Measurements from ENCODE around the gene NOS1AP. TPM values are rescaled to one million over a fixed set of nuclear protein-coding genes. Genes with fewer than 3 reads are reported as not detected.

NOS1AP gene
- total RNA-seq, 1 experiment from 2014 or later: 9.9 TPM

DNA sequence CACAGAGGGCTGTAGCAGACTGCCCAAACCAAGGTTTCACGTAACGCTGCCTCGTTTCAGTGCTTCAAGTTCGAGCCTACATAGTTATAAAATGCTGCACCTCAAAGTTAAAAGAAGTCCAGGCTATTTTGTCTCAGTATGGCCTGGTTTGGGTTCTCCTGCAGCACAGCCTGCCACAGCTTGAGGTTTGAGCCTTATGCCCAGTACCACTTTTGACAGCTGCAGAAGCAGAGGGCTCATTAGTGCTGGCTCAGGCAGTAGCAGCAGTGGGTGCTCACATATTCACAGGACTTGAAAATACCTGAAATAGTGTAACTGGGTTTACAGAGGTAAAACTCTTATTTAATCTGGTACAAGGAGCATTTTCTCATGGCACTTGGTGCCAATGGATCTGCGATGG lies 291.9 kb downstream of the NOS1AP start:
- Mint-ChIP-seq H3K9me3 (ENCODE audit: low read depth, unreplicated experiment) (no peaks in the 10 kb centered on the region), H3K36me3 (ENCODE audit: insufficient read depth, unreplicated experiment) (no peaks in the 10 kb centered on the region), H3K4me3 (ENCODE audit: low read depth, unreplicated experiment) (no peak overlapping the region), H3K4me1 (ENCODE audit: low read depth, unreplicated experiment) (no peaks in the 10 kb centered on the region), H3K27me3 (ENCODE audit: unreplicated experiment) (no peaks in the 10 kb centered on the region), H3K27ac (ENCODE audit: unreplicated experiment) (no peak overlapping the region)
- TF ChIP-seq, protein P1, sequence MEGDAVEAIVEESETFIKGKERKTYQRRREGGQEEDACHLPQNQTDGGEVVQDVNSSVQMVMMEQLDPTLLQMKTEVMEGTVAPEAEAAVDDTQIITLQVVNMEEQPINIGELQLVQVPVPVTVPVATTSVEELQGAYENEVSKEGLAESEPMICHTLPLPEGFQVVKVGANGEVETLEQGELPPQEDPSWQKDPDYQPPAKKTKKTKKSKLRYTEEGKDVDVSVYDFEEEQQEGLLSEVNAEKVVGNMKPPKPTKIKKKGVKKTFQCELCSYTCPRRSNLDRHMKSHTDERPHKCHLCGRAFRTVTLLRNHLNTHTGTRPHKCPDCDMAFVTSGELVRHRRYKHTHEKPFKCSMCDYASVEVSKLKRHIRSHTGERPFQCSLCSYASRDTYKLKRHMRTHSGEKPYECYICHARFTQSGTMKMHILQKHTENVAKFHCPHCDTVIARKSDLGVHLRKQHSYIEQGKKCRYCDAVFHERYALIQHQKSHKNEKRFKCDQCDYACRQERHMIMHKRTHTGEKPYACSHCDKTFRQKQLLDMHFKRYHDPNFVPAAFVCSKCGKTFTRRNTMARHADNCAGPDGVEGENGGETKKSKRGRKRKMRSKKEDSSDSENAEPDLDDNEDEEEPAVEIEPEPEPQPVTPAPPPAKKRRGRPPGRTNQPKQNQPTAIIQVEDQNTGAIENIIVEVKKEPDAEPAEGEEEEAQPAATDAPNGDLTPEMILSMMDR (IDR thresholded peaks at IDR 0.05; ENCODE audit: unreplicated experiment): no peak
- CTCF ChIA-PET: no interaction called here
- DNase-seq: no peak
- intact Hi-C loops (cut with micrococcal nuclease; ENCODE audit: unreplicated experiment): no loop called here
- no TSS peak for BruUV-seq (replicated peaks)

DNA sequence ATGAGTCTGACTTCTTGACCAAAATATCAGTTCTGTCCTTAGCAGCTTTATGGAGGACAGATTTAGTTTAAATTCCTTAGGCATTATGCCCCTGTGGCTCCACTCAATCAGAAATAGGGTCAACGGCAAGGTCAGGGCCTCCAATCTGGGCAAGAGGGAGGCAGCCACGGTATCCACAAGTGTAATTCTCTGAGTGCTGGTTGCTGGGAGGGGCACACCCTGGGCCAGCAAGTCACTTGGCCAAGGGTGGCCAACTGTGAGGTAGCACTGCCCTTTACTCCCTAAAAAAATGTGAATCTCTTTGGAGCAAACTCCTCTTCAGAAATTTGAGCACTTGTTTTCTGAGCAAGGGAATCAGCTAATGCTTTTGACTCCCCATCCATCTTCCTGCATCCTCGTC lies 294.3 kb downstream of the NOS1AP start:
- Mint-ChIP-seq H3K9me3 (ENCODE audit: low read depth, unreplicated experiment) (no peaks in the 10 kb centered on the region), H3K36me3 (ENCODE audit: insufficient read depth, unreplicated experiment) (no peaks in the 10 kb centered on the region), H3K4me3 (ENCODE audit: low read depth, unreplicated experiment) (no peak overlapping the region), H3K27ac (ENCODE audit: unreplicated experiment) (no peak overlapping the region), H3K4me1 (ENCODE audit: low read depth, unreplicated experiment) (no peaks in the 10 kb centered on the region), H3K27me3 (ENCODE audit: unreplicated experiment) (no peaks in the 10 kb centered on the region)
- TF ChIP-seq, protein P1 (IDR thresholded peaks at IDR 0.05; ENCODE audit: unreplicated experiment): no peak
- no TSS peak for BruUV-seq (replicated peaks)
- no peak for DNase-seq
- CTCF ChIA-PET: no interaction called here
- intact Hi-C loops (cut with micrococcal nuclease; ENCODE audit: unreplicated experiment): no loop called here

DNA sequence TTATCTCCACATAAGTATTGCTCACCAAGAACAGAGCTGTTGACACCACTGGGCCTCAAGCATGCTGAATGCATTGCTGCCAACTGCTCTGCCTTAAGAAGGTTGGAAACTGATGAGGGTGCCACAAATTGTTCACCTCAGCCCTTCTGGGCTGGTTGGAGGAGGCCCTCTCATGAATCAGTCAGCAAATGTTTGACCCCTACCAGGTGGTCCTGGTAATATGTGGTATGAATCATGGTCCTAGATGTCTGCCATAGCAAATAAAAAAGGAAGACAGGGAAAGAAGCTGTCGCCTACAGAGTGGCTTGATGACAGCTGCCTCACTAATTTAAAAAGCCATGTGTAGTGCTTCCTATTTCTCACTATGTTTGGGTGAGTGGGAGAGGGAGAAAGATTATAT lies 295.0 kb downstream of the NOS1AP start:
- H3K27me3 Mint-ChIP-seq (ENCODE audit: unreplicated experiment): no peaks in the 10 kb centered on the region
- H3K27ac Mint-ChIP-seq (ENCODE audit: unreplicated experiment): no peak overlapping the region
- no peaks in the 10 kb centered on the region for H3K9me3 Mint-ChIP-seq (ENCODE audit: low read depth, unreplicated experiment)
- no peaks in the 10 kb centered on the region for H3K36me3 Mint-ChIP-seq (ENCODE audit: insufficient read depth, unreplicated experiment)
- no peaks in the 10 kb centered on the region for H3K4me1 Mint-ChIP-seq (ENCODE audit: low read depth, unreplicated experiment)
- TF ChIP-seq, protein P1 (IDR thresholded peaks at IDR 0.05; ENCODE audit: unreplicated experiment): no peak
- H3K4me3 Mint-ChIP-seq (ENCODE audit: low read depth, unreplicated experiment): no peak overlapping the region
- no TSS peak for BruUV-seq (replicated peaks)
- intact Hi-C loops (cut with micrococcal nuclease; ENCODE audit: unreplicated experiment): no loop called here
- CTCF ChIA-PET: no interaction called here
- no peak for DNase-seq

DNA sequence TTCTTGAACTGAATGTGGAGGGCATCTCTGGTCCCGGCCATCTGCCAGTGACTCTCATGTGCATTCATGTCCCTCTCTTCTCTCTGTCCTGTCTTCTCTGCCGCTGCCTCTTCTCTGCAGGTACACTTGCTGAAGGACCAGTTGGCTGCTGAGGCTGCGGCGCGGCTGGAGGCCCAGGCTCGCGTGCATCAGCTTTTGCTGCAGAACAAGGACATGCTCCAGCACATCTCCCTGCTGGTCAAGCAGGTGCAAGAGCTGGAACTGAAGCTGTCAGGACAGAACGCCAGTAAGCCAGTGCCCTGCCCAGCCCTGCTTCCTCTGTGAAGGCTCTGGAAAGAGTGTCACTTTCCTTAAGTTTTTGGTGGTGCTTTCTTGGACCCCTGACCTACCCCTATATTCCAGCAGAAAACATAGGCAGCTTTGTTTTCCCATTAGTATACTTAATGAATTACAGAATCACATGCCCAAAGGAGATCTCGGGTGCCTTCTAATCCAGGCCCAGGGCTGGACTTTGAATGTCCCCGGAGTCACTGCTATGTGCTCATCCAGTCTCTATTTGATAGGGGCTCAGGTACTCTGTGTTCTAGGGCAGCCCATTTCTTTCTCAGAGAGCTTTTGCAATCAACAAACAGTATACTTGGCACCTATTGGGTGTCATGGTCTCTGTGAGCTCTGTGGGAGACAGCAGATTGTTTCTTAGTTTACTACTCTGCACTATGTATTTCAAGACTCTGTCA lies 296.0 kb downstream of the NOS1AP start:
- intact Hi-C loops (cut with micrococcal nuclease; ENCODE audit: unreplicated experiment): no loop called here
- TF ChIP-seq, protein P1 (IDR thresholded peaks at IDR 0.05; ENCODE audit: unreplicated experiment): no peak
- no TSS peak for BruUV-seq (replicated peaks)
- no peak for DNase-seq
- CTCF ChIA-PET: interaction anchor here (0.9 to 1.8 kb wide), 2 partner anchors 8 to 16 kb away, joined by 4 read pairs; partner anchors contain the start of gene C1orf226
- H3K4me1 Mint-ChIP-seq (ENCODE audit: low read depth, unreplicated experiment): no peaks in the 10 kb centered on the region
- H3K36me3 Mint-ChIP-seq (ENCODE audit: insufficient read depth, unreplicated experiment): no peaks in the 10 kb centered on the region
- no peaks in the 10 kb centered on the region for H3K9me3 Mint-ChIP-seq (ENCODE audit: low read depth, unreplicated experiment)
- H3K27me3 Mint-ChIP-seq (ENCODE audit: unreplicated experiment): no peaks in the 10 kb centered on the region
- H3K4me3 Mint-ChIP-seq (ENCODE audit: low read depth, unreplicated experiment): no peak overlapping the region
- H3K27ac Mint-ChIP-seq (ENCODE audit: unreplicated experiment): no peak overlapping the region

All from Calu3 (cell line).